Daoy (cell line): ENCODE measurements around the gene TSPAN14. TPM values are rescaled to one million over a fixed set of nuclear protein-coding genes. Genes with fewer than 3 reads are reported as not detected.
"Not testable (repeated sequence)": the region's sequence is repeated elsewhere in the genome, so short reads cannot be mapped to it uniquely, and the experiment has no call there.

Experiments used
- DNase-seq: peaks from one replicate; pipeline ENCODE4 v3.0.0-alpha.2; 2015; ENCODE audit warnings: low read depth
- total RNA-seq: library from RNA; depleted of rRNA; stranded (reverse); fragments of >200 nt; shearing (Covaris generic); gene quantifications from 2 replicates; pipeline ENCODE4 v1.2.3, GENCODE V29; 2014; rRNA removed

TSPAN14 gene
- 19.9 and 21.0 TPM in 2 replicates for total RNA-seq

GRCh38 chr10:80453842-80454512 is at the start of gene TSPAN14:
Gene TSPAN14 (plus strand): TSS chr10:80454310. CDS start chr10:80489234, 34,924 bp downstream.
- peak; percentile 81 for DNase-seq

- DNase-seq: no peak
Measured at GRCh38 chr10:80405035-80405434, 49.1 kb upstream of the TSPAN14 start.

GRCh38 chr10:80405626-80406025 is 48.5 kb upstream of the TSPAN14 start:
- no peak for DNase-seq

GRCh38 chr10:80406204-80406603 is 47.9 kb upstream of the TSPAN14 start:
- no peak for DNase-seq

- peak; percentile 71 for DNase-seq
Measured at GRCh38 chr10:80407812-80408241, 46.3 kb upstream of the TSPAN14 start.

GRCh38 chr10:80408242-80409101 is 45.6 kb upstream of the TSPAN14 start, which contains the start of gene PRXL2A:
Gene PRXL2A (plus strand): TSS chr10:80408551. CDS start chr10:80420468, 11,917 bp downstream.
- DNase-seq: peak; percentile 77

GRCh38 chr10:80409121-80409520 is 45.0 kb upstream of the TSPAN14 start:
- no peak for DNase-seq

- no peak for DNase-seq
Measured at GRCh38 chr10:80410122-80410521, 44.0 kb upstream of the TSPAN14 start.

GRCh38 chr10:80410578-80411145 is 43.4 kb upstream of the TSPAN14 start:
- no peak for DNase-seq

GRCh38 chr10:80411267-80411668 is 42.8 kb upstream of the TSPAN14 start:
- peak; percentile 30 for DNase-seq

GRCh38 chr10:80411681-80412220 is 42.4 kb upstream of the TSPAN14 start:
- no peak for DNase-seq

- DNase-seq: peak; percentile 24
Measured at GRCh38 chr10:80412486-80412885, 41.6 kb upstream of the TSPAN14 start.

- DNase-seq: peak; percentile 84
Measured at GRCh38 chr10:80413271-80413996, 40.7 kb upstream of the TSPAN14 start.

- no peak for DNase-seq
Measured at GRCh38 chr10:80414142-80414895, 39.8 kb upstream of the TSPAN14 start.

- DNase-seq: no peak
Measured at GRCh38 chr10:80415734-80416478, 38.2 kb upstream of the TSPAN14 start.

- DNase-seq: no peak
Measured at GRCh38 chr10:80416479-80417098, 37.5 kb upstream of the TSPAN14 start.

- DNase-seq: not testable (repeated sequence)
Measured at GRCh38 chr10:80417256-80417655, 36.9 kb upstream of the TSPAN14 start.

GRCh38 chr10:80421050-80421706 is 32.9 kb upstream of the TSPAN14 start:
- DNase-seq: no peak
